ENCODE results near the gene C1orf21.

- TF ChIP-seq CTCF (IDR thresholded peaks at IDR 0.05): no peak
- no peak for TF ChIP-seq EP300 (IDR thresholded peaks at IDR 0.05)
Measured at GRCh38 chr1:184536246-184536985, 149.6 kb downstream of the C1orf21 start.
